Breast epithelium (tissue), 4 donors: ENCODE results near the gene FAM3B. TPM values are rescaled to one million over a fixed set of nuclear protein-coding genes. Genes with fewer than 3 reads are reported as not detected.
A peak's percentile ranks its signal among the peaks of the same experiment; 100 is the strongest.

Source experiments
- DNase-seq, 2 donors: peaks; one replicate each; pipeline ENCODE4 v3.0.0-alpha.2; 2019; ENCODE audit warnings: low spot score in 2 of 2
- H3K27ac ChIP-seq, 2 donors: fragments of 200-600 bp; sonication (generic) in 1 of 2; one replicate each; pipeline ENCODE4 v1.5.1; 2016 to 2019; ENCODE audit warnings: mild to moderate bottlenecking in 1 of 2
- H3K27me3 ChIP-seq, 2 donors: fragments of 200-600 bp; sonication (generic) in 1 of 2; one replicate each; pipeline versions ENCODE4 v1.5.1 to v1.6.0; 2017 to 2019; ENCODE audit warnings: control low read depth in 1 of 2, mild to moderate bottlenecking in 1 of 2
- H3K36me3 ChIP-seq: fragments of 200-600 bp; one replicate; pipeline ENCODE4 v1.5.1; 2019
- H3K4me1 ChIP-seq, 2 donors: fragments of 200-600 bp; sonication (generic); one replicate each; pipeline ENCODE4 v1.5.1; 2016 to 2019; ENCODE audit warnings: control low read depth in 1 of 2
- H3K4me3 ChIP-seq, 3 donors: fragments of 200-600 bp; sonication (generic); 1 replicate in 2 of 3; 2 replicates in 1 of 3; pipeline ENCODE4 v1.5.1; 2016 to 2019; ENCODE audit warnings: mild to moderate bottlenecking in 3 of 3, moderate library complexity in 2 of 3
- H3K9me3 ChIP-seq, 2 donors: fragments of 200-600 bp; sonication (generic) in 1 of 2; one replicate each; pipeline ENCODE4 v1.5.1; 2016 to 2019; ENCODE audit warnings: control low read depth in 1 of 2
- CTCF ChIP-seq, 3 donors: fragments of 450-650 bp; IDR thresholded peaks; one replicate each; pipeline ENCODE4 v1.5.1; 2016 to 2017; ENCODE audit warnings: antibody characterized with exemption in 3 of 3, mild to moderate bottlenecking in 3 of 3, moderate library complexity in 3 of 3
- POLR2A ChIP-seq: fragments of 450-650 bp; IDR thresholded peaks from one replicate; pipeline ENCODE4 v1.6.1; 2016; ENCODE audit warnings: antibody characterized with exemption, mild to moderate bottlenecking, moderate library complexity
- POLR2AphosphoS5 ChIP-seq, 3 donors: sonication (generic); formaldehyde crosslinking; IDR thresholded peaks; one replicate each; pipeline ENCODE4 v1.6.1; 2017; ENCODE audit warnings: antibody characterized with exemption in 3 of 3
- intact Hi-C: fragments of 100-400 bp; cut with DNase I; formaldehyde crosslinking; loops from one replicate; pipeline ENCODE4 v1.15.1; 2023; ENCODE audit warnings: low total_unique reads
- total RNA-seq, 3 donors: library from RNA; depleted of rRNA; stranded (reverse); fragments of >200 nt; gene quantifications; one replicate each; pipeline ENCODE4 v1.1.0, GENCODE V29; 2016

FAM3B gene
- total RNA-seq, 3 donors from 2014 or later: 1.6 to 13.6 (median 10.5) TPM

- TF ChIP-seq CTCF (IDR thresholded peaks at IDR 0.05) (no peak), POLR2AphosphoS5 (IDR thresholded peaks at IDR 0.05) (no peak), POLR2A (no peak)
- intact Hi-C loops: loop anchor here (1.0 kb wide), 1 partner anchor 14 kb away; no protein-coding TSS in a partner anchor
Measured at GRCh38 chr21:41393876-41394465, 77.4 kb downstream of the FAM3B start.

DNA sequence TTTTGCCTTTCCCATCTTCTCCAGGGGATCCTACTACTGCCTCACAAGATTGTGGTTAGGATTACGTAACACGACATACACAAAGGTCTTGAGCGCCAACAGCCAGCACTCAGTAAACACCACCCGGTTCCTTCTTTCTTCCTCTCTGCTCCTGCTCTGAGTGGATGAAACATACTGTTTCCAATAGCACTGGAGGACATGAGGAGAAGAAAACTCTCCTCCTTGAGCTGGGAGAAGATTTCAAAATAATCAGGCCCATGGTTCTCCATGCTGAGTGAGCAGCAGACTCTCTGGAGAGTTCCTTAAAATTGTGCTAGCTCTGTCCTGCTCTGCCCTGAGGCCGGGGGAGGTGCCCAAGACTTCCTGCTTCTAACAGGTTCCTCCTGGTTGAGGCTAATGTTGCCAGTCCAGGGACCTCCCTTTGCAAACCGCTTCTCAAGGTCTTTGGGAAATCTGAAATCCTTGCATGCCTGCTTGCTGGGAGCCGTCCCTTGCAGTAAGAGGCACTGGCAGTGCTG is 80.0 kb downstream of the FAM3B start:
- intact Hi-C loops: no loop called here
- DNase-seq: peak; percentile 74 to 79
- no peaks in the 10 kb centered on the region for H3K36me3 ChIP-seq
- TF ChIP-seq CTCF (IDR thresholded peaks at IDR 0.05) (no peak), POLR2AphosphoS5 (IDR thresholded peaks at IDR 0.05) (no peak), POLR2A (no peak)
- no peaks in the 10 kb centered on the region for H3K4me1 ChIP-seq
- no peak overlapping the region for H3K4me3 ChIP-seq
- H3K27me3 ChIP-seq: no peaks in the 10 kb centered on the region
- H3K9me3 ChIP-seq: no peaks in the 10 kb centered on the region
- peak overlapping the region; percentile 53 to 81 for H3K27ac ChIP-seq

More at GRCh38 chr21:41393876-41394465, 77.4 kb downstream of the FAM3B start:
- DNase-seq: no peak
- Histone ChIP-seq H3K36me3 (no peaks in the 10 kb centered on the region), H3K4me1 (no peaks in the 10 kb centered on the region), H3K27me3 (no peaks in the 10 kb centered on the region), H3K9me3 (no peaks in the 10 kb centered on the region), H3K4me3 (no peak overlapping the region), H3K27ac (no peak overlapping the region)

- H3K4me1 ChIP-seq: no peaks in the 10 kb centered on the region
- no peaks in the 10 kb centered on the region for H3K27me3 ChIP-seq
- no peak overlapping the region for H3K4me3 ChIP-seq
- TF ChIP-seq POLR2A (no peak), CTCF (IDR thresholded peaks at IDR 0.05) (no peak), POLR2AphosphoS5 (IDR thresholded peaks at IDR 0.05) (no peak)
- DNase-seq: no peak
- no peaks in the 10 kb centered on the region for H3K9me3 ChIP-seq
- no peaks in the 10 kb centered on the region for H3K36me3 ChIP-seq
- H3K27ac ChIP-seq: peak overlapping the region; percentile 53 to 81
- intact Hi-C loops: no loop called here
Measured at GRCh38 chr21:41397471-41397891, 80.9 kb downstream of the FAM3B start.

GRCh38 chr21:41398251-41398650 is 81.7 kb downstream of the FAM3B start:
- TF ChIP-seq POLR2A (no peak), CTCF (IDR thresholded peaks at IDR 0.05) (no peak), POLR2AphosphoS5 (IDR thresholded peaks at IDR 0.05) (no peak)
- no peaks in the 10 kb centered on the region for H3K27me3 ChIP-seq
- no peak overlapping the region for H3K4me3 ChIP-seq
- no peaks in the 10 kb centered on the region for H3K4me1 ChIP-seq
- intact Hi-C loops: no loop called here
- no peaks in the 10 kb centered on the region for H3K9me3 ChIP-seq
- no peaks in the 10 kb centered on the region for H3K36me3 ChIP-seq
- H3K27ac ChIP-seq: peak overlapping the region in 1 of 2 donors; percentile 53
- DNase-seq: no peak

GRCh38 chr21:41398831-41399230 is 82.2 kb downstream of the FAM3B start:
- no peak overlapping the region for H3K27ac ChIP-seq
- H3K4me1 ChIP-seq: no peaks in the 10 kb centered on the region
- intact Hi-C loops: no loop called here
- no peaks in the 10 kb centered on the region for H3K27me3 ChIP-seq
- TF ChIP-seq POLR2AphosphoS5 (IDR thresholded peaks at IDR 0.05) (no peak), CTCF (IDR thresholded peaks at IDR 0.05) (no peak), POLR2A (no peak)
- H3K36me3 ChIP-seq: no peaks in the 10 kb centered on the region
- DNase-seq: no peak
- no peak overlapping the region for H3K4me3 ChIP-seq
- H3K9me3 ChIP-seq: no peaks in the 10 kb centered on the region
